GM12872 (cell line): ENCODE results near the gene AHSA1.

Experiments
- CTCF ChIP-seq: IDR thresholded peaks from 3 replicates; pipeline ENCODE4 v1.5.1; 2011; ENCODE audit warnings: low read depth, mild to moderate bottlenecking, low read length, moderate library complexity; ENCODE audit not compliant: insufficient read depth

The AHSA1 gene

DNA sequence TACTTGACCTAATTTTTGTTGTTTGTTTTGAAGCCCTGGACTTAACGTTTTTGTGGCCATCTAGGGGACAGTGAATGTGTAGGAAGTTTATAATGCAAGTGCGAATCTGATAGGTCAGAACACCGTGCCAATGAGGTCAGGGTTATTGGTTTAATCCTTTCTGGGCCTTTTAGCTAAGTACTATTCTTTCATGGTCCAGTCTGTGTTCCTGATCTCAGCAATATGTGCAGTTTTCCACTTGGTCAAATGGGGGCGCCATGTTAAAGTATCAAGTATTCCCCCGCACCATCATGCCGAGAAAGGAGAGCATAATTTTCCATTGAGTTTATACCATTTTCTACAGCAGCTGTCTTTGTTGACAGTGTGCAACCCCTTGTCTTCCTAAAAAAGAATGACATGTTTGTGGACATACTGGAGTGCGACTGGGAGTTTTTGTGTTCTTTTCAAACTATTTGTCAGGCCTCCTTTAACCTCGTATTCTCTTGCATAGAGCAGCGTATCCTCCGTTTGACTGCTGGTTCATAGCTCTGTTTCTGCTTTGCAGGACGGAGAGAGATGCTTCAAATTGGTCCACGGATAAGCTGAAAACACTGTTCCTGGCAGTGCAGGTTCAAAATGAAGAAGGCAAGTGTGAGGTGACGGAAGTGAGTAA is 1.3 kb downstream of the AHSA1 start:
- TF ChIP-seq CTCF = peak; percentile 72

DNA sequence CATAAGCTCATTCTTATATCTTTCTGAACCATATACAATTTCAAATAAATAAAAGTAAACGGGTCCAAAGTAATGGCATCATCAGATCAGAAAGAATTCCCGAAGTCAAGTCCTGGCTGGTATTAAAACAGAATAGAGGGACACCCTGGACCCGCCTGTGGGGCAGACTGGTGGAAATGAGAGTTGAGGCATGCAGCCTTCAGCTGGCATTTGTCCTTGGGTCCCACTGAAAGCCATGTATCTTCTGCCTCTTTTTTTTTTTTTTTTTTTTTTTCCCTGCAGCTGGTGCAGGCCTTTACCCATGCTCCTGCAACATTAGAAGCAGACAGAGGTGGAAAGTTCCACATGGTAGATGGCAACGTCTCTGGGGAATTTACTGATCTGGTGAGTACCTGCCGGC is 9.9 kb downstream of the AHSA1 start:
- no peak for TF ChIP-seq CTCF

DNA sequence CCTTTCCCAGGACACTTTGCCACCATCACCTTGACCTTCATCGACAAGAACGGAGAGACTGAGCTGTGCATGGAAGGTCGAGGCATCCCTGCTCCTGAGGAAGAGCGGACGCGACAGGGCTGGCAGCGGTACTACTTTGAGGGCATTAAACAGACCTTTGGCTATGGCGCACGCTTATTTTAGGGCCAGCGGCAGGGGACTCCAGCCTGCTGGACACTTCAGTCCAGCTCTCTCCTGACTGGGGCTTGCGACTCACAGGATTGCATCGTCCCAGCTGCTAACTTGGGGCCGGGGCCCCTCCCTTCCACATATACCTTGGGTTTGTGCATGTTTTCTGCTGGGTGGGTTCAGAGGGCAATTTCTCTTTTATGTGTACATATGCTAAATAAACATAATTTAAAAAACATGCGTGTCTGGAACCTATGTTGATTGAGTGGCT is 11.2 kb downstream of the AHSA1 start:
- TF ChIP-seq CTCF = no peak

GRCh38 chr14:77469539-77469938 is 11.6 kb downstream of the AHSA1 start:
- no peak for TF ChIP-seq CTCF

- TF ChIP-seq CTCF = no peak
Observed at GRCh38 chr14:77470224-77470870, 12.5 kb downstream of the AHSA1 start.

- no peak for TF ChIP-seq CTCF
Observed at GRCh38 chr14:77473921-77474320, 16.0 kb downstream of the AHSA1 start.

DNA sequence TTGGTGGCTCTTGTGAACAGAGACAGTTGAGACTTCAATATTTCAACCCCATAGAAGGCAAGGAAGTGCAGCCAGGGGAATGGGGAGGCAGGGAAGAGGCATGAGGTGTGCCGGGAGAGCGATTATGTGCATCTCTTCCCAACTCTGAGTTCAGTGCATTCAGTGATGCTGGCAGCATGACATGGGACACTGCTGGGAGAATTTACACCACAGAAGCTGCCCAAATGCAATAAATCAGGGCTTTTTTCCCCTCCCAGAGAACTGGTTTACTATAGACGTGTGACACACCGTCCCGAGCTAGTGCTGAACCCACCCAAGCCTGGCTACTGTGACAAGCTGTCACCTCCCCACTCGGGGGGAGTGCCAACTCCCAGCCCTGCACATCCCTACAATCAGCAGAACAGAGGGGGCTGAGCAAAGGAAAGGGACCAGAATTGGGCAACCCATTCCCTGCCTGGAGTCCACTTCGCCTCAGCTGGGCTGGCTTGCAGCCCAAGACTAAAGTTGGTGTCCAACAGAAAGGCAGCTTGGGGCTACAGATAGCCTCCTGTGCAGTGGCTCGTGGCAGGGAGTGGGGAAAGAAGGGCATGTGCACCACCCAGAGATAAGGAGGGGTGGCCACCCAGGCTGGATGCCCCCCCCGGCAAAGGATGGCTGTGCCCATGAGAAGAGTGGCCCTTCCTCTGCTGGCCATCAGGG is 16.7 kb downstream of the AHSA1 start:
- TF ChIP-seq CTCF = no peak
